DMS53 treated with DMSO at 0.1 percent for 48 hours (cell line): ENCODE data around the gene NEK9.
"Not testable (repeated sequence)": the region's sequence is repeated elsewhere in the genome, so short reads cannot be mapped to it uniquely, and the experiment has no call there.

Source experiments
- DNase-seq: peaks from one replicate; lab custom pipeline; 2025; ENCODE audit not compliant: unreplicated experiment; lab: John Stamatoyannopoulos, UW

NEK9 gene

DNA sequence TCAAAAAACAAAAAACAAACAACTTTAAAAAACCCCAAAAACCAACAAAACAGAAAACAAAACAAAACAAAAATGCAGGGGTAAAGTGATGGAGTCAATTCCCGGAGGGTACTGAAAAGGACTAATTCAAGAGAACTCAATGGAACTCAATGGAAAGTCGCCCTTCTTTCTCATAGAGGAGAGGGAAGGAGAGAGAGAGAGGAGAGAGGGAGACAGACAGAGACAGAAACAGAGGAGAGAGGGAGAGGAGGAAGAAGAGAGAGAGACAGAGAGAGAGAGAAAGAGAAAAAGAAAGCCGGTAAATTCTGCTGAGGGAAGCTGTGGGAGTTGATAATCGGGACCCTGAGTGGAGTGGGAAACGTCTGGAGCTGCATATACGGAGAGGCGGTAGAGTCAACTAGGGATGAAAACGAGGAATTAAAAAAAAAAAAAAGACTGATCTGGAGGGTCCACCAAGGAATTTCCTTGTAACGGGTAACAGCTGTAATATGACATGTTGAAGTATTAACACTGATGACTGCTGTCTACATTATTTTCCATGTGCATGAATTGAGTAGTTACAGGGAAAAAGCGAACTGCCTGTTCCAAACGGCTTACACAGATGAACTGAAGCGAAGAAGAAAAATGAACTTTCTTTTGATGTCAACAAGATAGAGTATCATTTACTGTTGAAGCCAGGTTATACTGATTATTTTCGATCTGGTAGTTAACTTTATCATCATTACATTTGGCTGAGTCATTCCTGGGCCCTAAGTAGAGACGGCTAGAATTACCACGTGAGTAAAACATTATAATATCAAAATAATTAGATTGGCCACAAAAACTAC is 58.3 kb downstream of the NEK9 start:
- DNase-seq, result peak; percentile 19

GRCh38 chr14:75067765-75068164 is 59.1 kb downstream of the NEK9 start:
- DNase-seq, result not testable (repeated sequence)

DNA sequence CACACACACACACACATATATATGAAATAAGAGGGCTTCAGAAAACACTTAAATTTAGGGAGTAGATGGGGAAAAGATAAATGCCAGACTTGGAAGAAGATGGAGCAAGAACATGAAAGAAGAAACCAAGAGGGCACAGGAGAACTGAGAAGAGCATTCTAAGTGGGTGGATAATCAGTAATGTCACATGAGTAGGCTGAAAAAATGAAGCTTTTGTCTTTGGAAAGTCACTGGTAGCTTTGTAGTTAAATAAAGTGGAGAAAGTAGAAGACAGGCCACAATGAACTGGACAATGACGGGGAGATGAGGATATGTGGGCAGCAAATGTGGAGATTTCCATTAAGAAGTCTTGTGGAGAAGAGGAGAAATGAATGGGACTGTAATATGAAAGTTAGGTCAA is 59.6 kb downstream of the NEK9 start:
- no peak for DNase-seq

GRCh38 chr14:75066691-75067090 is 60.2 kb downstream of the NEK9 start:
- DNase-seq, result no peak

GRCh38 chr14:75064205-75064567 is 62.7 kb downstream of the NEK9 start:
- DNase-seq, result no peak

GRCh38 chr14:75063491-75064204 is 63.2 kb downstream of the NEK9 start, which contains the start of gene ACYP1:
Gene ACYP1, minus strand, starts transcription at chr14:75064024. Its CDS starts 471 bp downstream, at chr14:75063553.
- DNase-seq, result peak; percentile 60

GRCh38 chr14:75063013-75063412 is 63.8 kb downstream of the NEK9 start:
- DNase-seq, result no peak

DNA sequence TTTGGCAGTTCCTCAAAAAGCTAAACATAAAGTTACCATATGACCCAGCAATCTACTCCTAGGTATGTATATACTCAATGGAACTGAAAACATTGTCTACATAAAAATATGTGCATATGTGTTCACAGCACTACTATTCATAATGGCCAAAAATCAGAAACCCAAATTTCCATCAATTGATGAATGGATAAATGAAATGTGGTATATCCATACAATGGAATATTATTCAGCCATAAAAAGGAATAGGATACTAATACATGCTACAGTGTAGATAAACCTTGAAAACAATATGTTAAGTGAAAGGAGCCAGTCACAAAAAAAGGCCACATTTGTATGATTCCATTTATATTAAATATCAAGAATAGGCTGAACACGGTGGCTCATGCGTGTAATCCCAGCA is 66.4 kb downstream of the NEK9 start:
- no peak for DNase-seq

- no peak for DNase-seq
These were observed 67.2 kb downstream of the NEK9 start for GRCh38 chr14:75059642-75060041.

DNA sequence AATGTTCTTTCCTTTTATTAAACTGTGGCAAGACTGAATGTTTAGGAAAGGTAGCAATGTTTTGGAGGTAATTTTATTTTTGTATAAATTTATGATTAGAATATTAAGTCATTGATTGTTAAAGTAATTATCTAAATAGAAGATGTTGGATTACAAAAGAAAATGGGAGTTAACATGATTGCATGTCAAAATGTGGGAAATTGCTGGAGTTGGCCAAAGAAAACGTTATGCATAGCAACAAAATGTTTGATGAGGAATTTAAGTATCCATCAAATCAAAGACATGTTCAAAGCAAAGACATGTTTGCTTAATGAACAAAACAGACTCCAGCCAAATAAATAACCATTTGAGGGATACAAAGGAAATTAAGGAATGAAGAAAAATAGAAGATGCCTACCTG is 72.4 kb downstream of the NEK9 start:
- no peak for DNase-seq

DNA sequence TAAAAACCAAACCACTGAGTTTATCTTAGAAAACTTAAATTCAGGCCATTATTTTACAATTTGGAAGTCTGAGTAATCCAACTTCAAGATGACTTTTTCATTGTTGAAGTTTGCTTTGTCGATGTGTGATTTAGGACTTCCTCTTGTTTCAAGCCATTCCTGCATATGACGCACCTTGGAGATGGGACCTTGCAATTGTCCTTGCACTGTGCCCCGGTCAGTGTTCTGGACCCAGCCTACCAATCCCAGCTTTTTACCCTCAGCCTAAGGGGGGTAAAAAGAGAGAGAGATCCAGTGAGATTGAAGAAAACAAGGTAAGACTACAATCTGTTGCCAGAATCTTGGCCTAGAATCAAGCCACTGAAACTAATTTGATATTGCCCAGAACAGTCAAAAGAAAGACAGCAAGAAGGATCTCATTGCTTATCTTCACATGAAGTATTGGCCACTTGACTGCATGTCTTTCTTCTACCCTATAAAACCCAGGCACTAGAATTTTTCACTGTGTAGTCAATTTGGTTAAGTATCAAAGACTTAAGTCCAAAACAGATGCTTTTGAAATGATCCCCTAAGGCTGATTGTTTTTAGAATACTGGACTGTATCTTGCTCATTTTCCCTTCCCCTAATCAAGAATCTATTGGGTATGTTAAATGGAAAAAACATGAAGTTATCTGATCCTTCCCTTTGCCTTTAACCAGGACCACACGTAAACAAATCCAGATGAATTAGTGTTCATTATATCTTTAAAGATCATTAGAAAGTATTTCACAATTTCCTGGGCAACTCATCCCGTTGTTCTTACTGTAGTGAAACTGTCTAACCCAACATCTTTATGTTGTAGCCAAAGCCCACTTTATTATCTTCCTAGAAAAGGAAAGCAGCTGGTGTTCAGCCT is 73.2 kb downstream of the NEK9 start:
- DNase-seq, result no peak

DNA sequence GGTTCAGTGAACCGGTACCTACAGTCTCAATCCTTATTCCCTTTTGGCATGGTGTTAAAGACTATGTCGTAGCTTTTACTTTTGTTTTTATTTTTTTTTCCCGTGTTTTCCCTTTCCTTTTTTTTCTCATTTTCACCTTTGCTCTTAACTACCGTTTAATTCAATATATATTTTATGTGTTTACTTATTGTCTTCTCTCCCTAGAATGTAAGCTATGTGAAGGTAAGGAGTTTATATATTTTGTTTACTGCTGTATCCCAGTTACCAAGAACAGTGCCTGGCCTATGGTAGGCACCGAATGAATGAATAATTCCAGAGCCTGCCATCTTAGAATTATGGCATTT is 75.3 kb downstream of the NEK9 start:
- DNase-seq, result no peak

DNA sequence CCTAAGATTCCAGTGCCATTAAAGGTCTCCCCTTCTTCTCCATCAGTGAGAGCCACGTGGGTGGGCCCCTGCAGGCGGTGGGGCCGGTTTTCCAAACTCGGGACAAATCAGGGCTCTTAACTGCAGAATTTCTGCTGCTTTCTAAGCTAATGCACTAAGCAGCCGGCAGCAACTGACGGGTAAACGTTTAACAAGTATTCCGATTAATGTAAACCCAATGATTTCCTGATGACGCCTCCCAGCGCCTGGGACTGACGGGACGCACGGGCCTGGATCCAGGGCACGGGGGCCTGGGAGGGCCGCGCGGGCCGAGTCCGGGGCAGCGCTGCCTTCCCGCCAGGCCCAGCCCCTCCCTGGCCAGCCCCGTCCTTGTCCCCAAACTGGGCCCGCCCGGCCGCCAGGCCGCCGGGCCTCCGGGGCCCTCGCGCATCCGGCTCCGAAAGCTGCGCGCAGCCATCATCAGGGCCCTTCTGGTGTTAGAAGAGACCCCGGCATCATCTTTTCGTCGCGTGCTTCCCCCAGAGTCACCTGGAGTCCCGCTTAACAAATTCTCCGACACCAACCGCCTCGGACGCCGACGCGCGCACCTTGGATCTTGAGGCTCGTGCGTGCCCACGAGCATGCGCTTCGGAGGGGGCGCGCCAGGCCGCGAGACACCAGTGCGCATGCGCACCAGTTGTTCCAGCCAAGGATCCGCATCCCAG is 75.8 kb downstream of the NEK9 start, which contains the start of gene MLH3:
MLH3 (minus strand) TSS at position 616 of the 704 bp plus-strand sequence. CDS start 1,812 bp downstream, outside the sequence.
- DNase-seq, result peak; percentile 55

- no peak for DNase-seq
These were observed 77.1 kb downstream of the NEK9 start for GRCh38 chr14:75049731-75050201.

- DNase-seq, result no peak
These were observed 77.7 kb downstream of the NEK9 start for GRCh38 chr14:75049136-75049535.

DNA sequence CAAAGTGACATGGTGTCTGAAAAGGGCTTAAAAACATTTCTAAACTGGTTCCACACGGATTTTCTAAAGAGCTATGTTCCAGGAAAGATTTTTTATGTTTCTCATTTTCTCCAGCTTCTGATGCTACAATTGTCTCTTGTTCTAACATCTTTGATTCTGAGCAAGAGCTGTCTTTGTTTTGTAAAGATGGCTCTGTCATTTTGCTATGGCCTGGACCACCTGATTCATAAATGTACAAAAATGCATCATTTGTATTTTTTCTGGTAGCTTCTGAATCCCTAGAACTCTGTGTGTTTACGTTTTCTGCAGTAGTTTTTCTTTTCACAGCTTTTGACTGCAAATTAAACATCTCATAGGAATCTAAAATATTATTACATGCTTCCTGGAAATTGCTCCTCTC is 78.7 kb downstream of the NEK9 start:
- no peak for DNase-seq

DNA sequence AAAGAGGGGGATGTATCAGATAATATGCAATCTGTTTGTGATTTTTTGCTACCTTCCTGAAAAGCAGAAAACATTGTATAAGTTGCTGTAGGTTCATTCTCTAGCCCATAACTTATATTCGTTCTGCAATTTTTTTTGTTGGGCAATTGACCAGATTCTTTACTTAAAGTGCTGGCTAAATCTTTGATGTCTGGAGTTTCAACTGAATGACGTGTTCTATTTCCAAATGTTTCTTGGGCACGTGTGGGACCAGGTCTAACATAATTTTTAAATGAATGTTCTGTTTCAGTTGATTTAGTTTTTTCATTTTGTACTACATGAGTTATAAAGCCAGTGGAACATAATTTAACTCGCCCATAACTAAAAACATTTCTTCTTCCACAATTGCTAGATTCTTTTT is 79.3 kb downstream of the NEK9 start:
- no peak for DNase-seq

GRCh38 chr14:75046899-75047298 is 79.9 kb downstream of the NEK9 start:
- no peak for DNase-seq

GRCh38 chr14:75046275-75046674 is 80.6 kb downstream of the NEK9 start:
- DNase-seq, result no peak

GRCh38 chr14:75044752-75045151 is 82.1 kb downstream of the NEK9 start:
- no peak for DNase-seq

- no peak for DNase-seq
These were observed 82.5 kb downstream of the NEK9 start for GRCh38 chr14:75044322-75044721.
